Stimulated activated CD4-positive, alpha-beta T cell treated with anti-CD3 and anti-CD28 coated beads, TNF-alpha, amount 100 ng/mL, for 4 hours (primary cell): ENCODE measurements around the gene ATP1A4.

Experiments
- DNase-seq, 3 experiments: peaks; one replicate each; pipeline ENCODE4 v3.0.0-alpha.2; 2020; ENCODE audit warnings: low read depth in 3 of 3

ATP1A4 gene

DNA sequence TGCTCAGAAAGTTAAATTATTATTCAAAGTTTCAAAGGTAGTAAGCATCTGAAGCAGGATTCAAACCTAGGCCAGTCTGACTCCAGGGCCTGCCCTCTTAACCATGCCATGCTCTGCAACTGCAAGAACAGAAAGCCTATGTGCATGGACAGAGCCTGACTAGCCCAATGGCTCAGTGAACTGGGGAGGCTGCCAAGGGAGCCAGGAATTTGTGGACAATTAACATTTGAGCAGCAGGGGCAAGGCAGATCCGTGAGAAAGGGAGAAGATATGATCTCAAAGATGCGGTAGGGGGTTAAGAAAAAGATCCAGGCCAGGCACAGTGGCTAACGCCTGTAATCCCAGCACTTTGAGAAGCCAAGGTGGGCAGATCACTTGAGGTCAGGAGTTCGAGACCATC, 6.5 kb upstream of the ATP1A4 start:
- DNase-seq, result no peak

DNA sequence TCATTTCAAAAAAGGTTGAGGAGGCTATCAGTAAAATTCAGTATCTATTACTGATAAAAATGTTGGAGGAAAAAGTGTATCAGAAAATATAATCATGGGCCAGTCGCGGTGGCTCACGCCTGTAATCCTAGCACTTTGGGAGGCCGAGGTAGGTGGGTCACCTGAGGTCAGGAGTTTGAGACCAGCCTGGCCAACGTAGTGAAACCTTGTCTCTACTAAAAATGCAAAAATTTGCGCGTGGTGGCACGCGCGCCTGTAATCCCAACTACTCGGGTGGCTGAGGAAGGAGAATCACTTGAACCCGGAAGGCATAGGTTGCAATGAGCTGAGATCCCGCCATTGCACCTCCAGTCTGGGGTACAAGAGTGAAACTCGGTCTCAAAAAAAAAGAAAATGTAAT, 5.3 kb upstream of the ATP1A4 start:
- no peak for DNase-seq

DNA sequence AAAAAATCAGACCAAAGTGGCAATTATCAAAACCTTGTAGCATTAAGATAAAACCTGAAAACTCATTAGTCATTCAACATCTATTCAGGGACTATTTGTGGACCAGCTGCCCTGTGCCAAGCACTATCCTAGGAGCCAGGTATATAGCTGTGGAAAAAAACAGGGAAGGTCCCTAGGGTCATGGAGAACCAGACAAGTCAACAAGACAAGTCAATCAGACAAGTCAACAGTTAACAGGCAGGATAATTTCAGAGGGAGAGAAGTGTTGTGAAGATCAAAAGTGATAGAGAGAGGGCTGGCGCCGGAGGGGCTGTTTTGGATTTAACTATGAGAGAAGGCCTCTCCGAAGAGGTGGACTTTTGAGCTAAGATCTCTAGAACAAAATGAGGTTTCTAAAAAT, 3.3 kb upstream of the ATP1A4 start:
- no peak for DNase-seq

DNA sequence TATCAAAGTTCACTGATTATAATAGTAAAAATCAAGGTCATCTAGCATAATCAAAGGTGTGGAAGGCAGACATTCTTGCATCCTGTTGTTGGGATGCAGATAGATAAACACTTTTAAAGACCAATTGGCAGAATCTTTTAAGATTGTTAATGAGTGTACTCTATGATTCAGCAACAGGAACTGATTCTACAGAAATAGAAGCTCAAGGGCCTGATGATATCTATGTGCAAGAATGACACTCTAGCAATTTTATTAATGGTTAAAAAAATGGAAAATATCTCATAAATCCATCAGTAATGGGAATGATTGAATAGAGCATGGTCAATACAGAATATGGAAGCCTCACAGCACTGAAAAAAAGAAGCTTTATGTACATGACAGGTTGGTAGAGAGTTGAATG, 2.2 kb upstream of the ATP1A4 start:
- DNase-seq, result no peak

DNA sequence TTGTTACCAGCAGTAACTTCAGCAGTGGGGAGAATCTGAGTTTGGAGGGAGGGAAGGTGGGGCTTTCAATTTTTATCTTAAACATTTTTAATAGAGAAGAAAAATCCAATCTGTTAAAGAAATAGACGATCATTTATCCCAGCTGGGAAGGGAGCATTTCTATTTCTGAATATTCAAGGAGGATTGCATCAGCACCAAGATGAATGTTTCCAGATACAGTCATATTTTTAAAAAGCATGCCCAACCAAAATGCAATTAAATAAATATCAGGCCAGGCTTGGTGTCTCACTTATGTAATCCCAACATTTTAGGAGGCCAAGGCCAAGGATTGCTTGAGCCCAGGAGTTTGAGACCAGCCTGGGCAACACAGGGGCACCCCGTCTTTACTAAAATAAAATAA, 1.7 kb upstream of the ATP1A4 start:
- no peak for DNase-seq

DNA sequence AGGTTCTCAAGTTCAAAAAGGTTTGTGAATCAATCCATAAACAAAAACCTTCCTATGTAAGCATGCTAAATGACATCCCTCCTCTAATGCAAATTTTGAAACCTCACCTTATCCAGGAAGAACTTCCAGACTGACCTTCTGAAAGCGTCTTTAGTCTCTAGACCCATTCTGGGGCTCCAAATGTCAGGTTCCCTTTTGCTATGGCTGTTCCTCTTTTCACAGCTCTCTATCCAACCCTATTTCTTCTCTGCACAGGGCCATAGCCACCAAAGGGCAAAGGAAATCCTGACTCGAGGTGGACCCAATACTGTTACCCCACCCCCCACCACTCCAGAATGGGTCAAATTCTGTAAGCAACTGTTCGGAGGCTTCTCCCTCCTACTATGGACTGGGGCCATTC, 3.4 kb downstream of the ATP1A4 start:
- DNase-seq, result no peak

DNA sequence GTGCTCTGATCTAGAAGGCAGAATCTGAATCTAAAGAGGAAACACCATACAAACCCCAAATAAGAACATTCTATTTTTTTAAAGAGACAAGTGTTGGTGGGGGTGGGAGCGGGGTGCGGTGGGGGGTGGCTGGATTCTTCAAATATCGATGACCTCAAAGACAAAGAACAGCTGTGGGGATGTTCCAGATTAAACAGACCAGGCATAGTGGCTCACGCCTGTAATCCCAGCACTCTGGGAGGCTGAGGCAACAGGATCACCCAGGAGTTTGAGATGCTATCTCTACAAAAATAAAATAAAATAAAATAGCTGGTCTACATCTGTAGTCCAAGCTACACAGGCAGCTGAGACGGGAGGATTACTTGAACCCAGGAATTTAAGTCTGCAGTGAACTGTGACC, 5.0 kb downstream of the ATP1A4 start:
- no peak for DNase-seq

DNA sequence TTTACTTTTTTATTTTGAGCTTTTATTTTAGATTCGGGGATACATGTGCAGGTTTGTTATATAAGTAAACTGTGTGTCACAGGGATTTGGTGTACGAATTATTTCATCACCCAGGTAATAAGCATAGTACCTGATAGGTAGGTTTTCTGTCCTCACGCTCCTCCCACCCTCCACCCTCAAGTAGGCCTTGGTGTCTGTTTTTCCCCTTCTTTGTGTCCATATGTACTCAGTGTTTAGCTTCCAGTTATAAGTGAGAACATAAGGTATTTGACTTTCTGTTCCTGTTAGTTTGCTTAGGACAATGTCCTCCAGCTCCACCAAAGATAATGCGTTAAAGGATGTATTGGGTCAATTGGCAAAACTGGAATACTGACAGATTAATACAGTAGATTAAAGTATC, 5.8 kb downstream of the ATP1A4 start:
- no peak for DNase-seq

DNA sequence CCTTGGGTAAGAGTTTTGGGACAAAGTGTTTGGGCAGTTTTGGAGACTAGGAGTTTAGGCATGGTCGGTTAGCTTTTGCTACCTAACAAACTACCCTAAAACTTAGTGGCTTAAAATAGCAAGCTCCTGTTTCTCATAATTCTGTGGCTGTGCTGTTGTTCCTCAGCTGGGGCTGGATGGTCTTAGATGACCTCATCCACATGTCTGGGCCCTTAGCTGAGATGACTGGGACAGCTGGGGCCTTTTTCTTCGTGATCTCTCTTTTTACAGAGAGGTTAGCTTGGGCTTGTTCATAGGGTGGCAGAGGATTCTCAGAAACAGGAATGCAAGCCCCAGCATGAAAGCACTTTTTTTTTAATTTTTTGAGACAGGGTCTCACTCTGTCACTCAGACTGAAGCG, 6.6 kb downstream of the ATP1A4 start:
- DNase-seq, result no peak

DNA sequence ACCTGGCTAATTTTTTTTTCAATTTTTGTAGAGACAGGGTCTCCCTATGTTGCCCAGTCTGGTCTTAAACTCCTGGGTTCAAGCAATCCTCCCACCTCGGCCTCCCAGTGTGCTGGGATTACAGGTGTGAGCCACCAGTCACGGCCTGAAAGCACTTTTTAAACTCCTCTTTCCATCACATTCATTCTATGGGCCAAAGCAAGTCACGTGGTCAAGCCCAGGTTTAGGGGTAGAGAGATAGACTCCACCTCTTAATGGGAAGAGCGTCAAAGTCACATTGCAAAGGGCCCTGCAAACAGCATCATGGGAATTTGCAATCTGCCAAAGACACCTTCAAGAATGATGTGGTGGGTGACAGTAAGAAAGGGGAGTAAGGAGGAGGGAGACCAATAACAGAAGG, 7.1 kb downstream of the ATP1A4 start:
- no peak for DNase-seq

DNA sequence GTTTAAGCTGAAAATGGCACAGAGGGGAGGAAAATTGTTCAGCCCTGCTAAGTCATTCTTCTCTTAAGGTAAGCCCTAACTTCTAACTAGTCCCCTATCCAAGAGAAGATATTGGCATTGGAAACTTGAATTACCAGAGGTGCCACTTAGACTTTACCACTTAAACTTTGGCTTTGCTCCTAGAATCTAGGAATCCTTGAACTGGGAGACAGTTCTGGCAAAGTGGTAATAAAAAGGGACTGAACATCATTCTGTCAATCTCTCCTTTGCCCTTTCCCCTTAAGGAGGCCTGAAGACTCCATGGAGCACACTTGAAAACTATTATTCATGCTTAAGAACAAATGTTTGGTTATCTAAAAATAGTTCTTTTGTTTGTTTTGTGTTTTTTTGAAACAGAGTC, 8.4 kb downstream of the ATP1A4 start:
- no peak for DNase-seq

DNA sequence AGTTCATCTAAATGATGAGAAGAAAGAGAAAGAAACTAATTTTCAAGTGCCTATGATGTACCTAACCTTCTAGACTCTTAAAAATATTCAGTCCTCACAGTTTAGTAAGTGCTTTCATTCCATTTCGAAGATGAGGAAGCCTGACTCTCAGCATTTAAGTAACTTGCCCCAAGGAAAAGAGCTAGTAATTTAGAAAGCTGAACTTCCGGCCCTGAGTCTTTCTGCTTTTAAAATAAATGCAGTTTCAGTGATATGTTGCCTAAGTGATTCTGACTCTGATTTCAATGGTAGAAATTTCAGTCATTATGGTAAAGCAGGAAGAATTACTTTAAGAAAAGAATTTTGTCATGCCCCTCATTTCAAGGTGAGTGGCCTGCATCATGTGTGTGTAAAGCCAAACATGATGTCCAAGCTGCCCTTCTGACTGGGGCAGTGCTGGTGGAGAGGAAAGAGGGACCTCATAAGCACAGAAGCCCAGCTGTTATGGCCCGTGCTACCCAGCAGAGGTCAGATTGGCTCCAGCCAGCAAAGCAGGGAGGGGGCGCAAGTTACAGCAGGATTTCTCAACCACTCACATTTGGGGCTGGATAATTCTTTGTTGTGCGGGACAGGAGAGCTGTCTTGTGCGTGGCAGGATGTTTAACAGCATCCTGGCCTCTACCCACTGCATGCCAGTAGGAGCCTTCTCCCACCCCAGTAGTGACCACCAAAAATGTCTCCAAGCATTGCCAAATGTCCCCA, 10.7 kb downstream of the ATP1A4 start:
- no peak for DNase-seq

DNA sequence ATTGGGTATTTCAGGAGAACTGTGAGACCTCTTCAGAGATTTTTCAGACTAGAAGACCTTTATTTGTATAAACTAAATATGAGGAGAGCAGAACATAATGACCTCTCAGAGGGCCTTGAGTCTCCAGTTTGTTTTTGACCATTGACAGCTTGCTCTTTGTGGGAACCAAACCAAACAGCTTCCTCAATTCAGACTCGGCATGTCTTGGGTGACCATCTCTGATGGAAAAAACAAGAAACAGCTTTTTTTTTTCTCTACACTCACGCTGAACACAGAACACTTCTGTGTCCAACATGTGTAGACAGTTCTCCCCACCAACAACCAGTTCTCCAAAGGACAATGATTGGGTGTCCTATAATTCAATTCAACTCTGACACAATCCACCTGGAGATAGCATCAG, 11.5 kb downstream of the ATP1A4 start:
- DNase-seq, result no peak

DNA sequence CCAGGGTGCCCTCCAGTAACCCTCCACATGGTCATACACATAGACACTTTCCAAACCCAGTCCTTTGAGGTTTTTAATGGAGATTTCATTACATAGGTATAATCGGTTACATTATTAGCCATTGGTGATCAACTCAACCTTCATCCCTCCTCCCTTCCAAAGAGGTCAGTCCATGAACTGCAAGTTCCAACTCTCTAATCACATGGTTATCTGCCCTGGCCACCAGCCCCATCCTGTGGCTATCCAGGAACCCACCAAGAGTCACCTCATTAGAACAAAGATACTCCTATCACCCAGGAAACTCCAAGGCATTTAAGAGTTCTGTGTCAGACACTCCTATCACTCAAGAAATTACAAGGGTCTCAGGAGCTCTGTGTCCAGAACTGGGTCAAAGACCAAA, 12.2 kb downstream of the ATP1A4 start:
- DNase-seq, result no peak

DNA sequence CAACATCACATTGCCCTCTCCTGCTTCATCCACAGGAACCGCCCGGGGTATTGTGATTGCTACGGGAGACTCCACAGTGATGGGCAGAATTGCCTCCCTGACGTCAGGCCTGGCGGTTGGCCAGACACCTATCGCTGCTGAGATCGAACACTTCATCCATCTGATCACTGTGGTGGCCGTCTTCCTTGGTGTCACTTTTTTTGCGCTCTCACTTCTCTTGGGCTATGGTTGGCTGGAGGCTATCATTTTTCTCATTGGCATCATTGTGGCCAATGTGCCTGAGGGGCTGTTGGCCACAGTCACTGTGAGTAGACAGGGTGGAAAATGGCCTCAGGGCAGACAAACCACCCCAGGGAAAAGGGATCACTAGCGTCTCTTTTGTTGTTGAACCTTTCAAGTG, 12.7 kb downstream of the ATP1A4 start:
- DNase-seq, result no peak

DNA sequence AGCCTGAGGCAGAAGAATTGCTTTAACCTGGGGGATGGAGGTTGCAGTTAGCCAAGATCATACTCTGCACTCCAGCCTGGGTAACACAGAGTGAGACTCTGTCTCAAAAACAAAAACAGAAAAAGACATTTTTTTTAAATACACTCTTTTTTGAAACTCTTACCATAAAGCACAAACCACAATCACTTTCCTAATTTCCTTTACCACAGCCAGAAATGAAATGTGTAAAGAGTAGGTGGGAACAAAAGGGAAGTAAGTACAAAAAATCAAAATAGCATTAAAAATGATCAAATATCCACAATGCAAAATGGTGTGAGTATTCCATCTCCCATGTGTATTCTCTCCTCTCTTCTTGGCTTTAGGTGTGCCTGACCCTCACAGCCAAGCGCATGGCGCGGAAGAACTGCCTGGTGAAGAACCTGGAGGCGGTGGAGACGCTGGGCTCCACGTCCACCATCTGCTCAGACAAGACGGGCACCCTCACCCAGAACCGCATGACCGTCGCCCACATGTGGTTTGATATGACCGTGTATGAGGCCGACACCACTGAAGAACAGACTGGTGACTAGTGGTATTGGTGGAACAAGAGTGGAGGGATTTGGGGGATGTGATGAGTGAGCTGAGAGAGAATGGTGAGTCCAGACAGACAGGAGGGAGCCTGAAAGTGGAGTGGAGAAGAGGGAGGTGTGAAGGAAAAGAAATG, 14.9 kb downstream of the ATP1A4 start:
- no peak for DNase-seq

DNA sequence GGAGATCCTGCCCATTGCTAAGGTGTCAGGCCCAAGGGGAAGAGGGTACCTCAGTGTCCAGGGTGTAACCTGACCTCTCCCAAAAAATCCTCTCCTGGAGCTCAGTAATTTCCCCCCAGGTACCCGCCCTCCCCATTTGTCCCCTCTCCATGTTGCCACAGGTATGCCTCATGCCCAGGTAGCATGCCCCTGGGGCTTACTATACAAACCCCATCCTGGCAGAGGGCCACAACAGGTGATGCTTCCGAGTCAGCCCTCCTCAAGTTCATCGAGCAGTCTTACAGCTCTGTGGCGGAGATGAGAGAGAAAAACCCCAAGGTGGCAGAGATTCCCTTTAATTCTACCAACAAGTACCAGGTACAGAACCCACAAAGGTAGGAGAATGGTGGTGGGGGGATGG, 15.7 kb downstream of the ATP1A4 start:
- no peak for DNase-seq

DNA sequence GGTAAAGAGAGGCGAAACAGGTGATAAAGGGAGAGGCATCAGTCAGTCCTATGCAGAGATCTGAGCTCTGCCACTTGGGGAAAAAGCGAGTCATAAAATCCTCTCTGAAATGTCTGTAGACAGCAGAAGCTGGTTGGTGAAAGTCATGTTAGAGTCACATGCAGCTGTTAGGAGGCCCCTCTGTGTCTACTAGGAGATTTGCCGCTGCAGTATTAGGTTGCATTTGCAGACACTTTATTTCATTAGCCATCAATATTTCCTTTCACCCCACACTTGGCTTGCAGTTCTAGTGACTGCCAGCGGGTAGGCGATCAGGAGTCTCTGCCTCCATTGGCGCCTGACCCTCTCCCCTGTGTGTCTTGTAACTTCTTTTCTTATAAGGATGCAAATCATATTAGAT, 16.2 kb downstream of the ATP1A4 start:
- DNase-seq, result no peak

DNA sequence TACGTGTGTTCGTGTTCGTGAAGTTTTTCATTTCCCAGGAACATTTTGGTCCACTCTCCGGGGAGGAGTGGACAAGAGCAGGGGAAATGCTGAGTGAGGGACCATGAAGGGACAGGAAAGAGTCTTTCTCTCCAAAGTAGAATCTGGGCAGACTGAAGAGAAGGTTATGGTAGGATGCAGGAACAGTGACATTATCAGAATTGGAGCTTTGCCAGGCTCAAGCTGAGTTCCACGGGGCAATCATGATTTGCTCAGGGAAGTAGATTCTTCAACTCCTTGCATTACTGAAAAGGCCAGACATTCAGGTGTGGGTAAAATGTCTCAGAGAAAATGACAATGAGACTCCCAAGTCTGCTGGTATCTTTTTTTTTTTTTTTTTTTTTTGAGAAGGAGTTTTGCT, 16.6 kb downstream of the ATP1A4 start:
- DNase-seq, result no peak

DNA sequence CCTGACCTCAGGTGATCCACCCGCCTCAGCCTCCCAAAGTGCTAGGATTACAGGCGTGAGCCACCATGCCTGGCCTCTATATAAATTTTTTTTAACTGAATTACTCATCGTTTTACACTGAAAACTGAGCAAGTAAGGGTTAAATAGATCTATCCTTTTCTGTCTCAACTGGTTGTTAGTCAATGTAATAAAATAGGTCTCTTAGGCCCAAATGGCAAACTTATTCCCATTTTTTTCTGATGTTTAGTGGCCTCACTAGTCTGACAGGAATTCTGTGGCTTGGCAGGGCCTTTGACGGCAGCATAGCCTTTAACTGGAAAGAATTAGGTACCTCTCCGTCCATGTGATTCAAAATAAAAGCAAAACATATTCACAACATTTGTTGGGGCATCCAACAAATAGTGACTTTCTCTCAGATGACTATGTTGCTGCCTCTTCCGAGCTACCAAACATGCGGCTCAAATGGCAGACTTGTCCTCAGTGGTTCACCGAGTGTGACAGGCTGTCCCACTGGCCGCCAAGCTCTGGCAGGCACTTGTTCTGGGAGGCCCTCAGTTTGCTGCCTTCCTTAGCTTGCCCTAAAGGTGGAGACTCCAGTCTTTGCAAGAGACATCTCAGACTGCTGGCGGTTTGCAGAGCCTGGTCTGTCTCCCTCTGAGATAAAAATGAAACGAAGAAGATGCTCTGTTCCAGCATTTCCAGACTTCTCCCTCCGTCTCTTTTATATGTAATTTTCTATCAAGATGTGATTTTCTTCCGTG, 17.4 kb downstream of the ATP1A4 start:
- DNase-seq, result no peak

DNA sequence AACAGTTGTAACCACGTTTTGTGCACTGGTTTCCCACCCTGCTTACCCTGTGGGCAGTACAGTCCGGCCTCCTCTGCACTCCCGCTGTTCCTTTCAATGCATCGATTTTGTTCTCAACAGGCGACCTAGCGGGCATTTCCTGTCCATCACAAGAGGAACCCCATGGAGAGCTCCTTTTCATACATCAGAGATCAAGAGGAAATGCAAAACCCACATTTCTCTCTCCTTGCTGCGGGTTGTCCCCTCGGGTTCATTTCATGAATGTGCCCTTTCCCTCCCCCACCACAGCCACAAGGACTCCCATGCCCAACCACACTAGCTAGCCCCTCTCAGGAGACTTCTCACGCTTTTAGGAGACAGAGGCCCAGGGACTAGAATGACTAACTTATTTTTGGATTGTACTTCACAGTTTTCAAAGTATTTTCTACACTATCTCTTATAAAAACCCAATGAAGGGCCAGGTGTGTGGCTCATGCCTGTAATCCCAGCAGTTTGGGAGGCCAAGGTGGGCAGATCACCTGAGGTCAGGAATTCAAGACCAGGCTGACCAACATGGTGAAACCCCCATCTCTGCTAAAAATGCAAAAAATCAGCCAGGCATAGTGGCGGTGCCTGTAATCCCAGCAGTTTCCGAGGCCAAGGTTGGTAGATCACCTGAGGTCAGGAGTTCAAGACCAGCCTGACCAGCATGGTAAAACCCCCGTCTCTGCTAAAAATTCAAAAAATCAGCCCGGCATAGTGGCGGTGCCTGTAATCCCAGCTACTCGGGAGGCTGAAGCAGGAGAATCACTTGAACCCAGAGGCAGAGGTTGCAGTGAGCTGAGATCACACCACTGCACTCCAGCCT, 18.4 kb downstream of the ATP1A4 start:
- no peak for DNase-seq

DNA sequence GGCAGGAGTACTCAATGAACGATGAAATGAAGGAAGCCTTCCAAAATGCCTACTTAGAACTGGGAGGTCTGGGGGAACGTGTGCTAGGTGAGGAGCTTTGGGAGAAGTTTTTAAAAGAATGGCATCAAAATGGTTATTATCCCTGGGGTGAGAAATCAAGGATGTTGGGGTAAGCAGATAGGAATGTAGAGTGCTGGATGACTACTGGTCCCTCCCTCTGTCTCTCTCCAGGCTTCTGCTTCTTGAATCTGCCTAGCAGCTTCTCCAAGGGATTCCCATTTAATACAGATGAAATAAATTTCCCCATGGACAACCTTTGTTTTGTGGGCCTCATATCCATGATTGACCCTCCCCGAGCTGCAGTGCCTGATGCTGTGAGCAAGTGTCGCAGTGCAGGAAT, 20.0 kb downstream of the ATP1A4 start:
- DNase-seq, result no peak
